DMS53 treated with DMSO at 0.1 percent for 48 hours (cell line): ENCODE measurements around the gene MXD4.

Source experiments
- DNase-seq: peaks from one replicate; lab custom pipeline; 2025; ENCODE audit not compliant: unreplicated experiment; lab: John Stamatoyannopoulos, UW

The MXD4 gene

GRCh38 chr4:2264481-2265041, 2.7 kb upstream of the MXD4 start:
- peak; percentile 65 for DNase-seq

GRCh38 chr4:2263926-2264321, 2.0 kb upstream of the MXD4 start:
- peak; percentile 90 for DNase-seq

- no peak for DNase-seq
Observed at GRCh38 chr4:2262944-2263250, 988 bp upstream of the MXD4 start.

DNA sequence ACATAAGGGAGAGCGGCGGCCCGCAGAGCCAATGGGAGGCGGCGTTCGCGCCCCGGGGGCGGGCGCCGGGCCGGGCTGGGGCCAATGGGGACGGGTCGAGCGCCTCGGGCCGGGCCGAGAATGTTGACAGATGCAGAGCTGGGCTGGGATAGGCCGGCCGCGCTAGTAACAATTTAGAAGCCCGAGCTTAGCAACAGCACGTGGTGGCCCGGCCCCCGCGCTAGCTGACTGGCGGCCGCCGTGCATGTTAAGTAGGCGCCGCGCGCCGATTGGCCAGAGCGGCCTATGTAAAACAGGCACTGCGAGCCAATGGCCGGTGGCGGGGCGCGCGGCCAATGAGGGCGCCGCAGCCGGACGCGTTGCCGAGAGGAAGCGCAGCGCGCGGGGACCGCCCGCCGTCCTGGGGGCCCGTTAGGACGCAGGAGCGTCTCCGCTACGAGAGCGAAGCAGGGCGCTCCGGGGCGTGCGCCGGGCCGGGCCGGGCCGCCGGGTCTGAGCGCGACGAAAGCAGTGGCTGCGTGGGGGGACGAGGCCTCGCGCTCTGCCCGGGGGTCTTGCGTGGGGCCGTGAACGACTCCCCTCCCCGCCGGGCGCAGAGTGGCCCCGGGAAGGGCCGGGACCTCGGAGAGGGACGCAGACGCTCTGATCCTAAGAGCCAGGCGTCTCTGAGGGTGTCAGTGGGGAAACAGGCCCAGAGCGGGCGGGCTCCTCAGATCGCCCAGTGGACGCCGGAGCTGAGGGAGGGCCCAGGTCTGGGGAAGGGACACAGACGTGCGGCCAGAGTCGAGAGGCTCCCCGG, 435 bp upstream of the MXD4 start:
- peak; percentile 100 for DNase-seq

GRCh38 chr4:2261110-2261852, 628 bp downstream of the MXD4 start:
- peak; percentile 18 for DNase-seq

DNA sequence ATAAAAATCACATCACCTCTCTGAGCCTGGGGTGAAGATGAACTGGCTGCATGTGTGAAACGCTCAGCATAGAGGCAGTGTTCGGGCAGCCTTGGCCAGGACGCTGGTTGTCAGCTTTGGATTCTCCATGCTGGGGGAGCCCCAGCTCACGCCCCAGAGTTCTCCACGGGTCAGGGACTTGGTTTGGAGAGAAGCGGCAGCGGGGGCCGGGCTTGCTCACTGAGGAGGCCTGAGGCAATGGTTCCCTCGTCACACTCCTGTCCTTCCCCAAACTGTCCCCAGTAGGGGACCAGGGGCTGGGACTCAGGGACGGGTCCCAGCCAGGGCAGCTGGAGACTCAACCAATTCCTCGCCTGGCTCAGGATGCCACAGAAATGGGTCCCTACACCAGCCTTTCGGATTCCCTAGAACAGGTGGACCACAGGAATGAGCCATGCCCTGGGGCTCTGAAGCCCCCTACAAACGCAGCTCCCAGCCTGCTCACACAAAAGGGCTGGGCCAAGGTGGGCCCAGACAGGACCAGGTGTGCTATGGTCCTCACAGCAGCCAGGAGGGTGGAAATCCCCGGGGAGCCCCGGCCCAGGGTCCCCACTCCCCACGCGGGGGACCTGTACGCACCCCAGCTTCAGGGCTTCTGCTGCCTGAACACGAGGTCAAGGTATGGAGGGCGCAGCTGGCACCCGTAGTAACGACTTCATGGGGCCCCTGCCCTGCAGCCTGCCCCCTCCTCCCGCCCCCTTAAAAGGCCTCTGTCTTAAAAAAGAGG, 1.4 kb downstream of the MXD4 start:
- no peak for DNase-seq

- DNase-seq = no peak
Observed at GRCh38 chr4:2259541-2260343, 2.2 kb downstream of the MXD4 start.

DNA sequence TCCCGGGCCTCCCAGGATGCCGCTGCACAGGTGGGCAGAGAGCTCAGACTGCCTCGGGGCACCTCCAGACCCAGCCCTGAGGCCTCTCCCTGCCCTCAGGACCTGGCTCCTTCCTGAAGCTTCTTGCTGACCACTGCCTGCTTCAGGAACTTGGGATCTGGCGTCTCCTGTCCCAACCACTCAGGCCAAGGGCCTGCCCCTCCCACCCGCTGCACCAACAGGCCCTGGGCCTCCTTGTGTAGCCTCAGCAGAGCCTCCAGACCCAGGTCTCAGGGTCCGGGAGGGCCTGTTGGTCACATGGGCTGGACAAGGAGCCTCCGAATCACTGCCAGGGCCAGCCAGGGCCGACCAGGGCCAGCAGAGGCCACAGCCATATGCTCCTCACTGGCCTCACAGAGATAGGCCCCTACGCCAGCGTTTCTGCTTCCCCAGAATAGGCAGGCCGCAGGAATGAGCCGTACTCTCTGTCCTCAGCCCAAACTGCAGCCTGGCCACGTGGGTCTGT, 2.8 kb downstream of the MXD4 start:
- no peak for DNase-seq

DNA sequence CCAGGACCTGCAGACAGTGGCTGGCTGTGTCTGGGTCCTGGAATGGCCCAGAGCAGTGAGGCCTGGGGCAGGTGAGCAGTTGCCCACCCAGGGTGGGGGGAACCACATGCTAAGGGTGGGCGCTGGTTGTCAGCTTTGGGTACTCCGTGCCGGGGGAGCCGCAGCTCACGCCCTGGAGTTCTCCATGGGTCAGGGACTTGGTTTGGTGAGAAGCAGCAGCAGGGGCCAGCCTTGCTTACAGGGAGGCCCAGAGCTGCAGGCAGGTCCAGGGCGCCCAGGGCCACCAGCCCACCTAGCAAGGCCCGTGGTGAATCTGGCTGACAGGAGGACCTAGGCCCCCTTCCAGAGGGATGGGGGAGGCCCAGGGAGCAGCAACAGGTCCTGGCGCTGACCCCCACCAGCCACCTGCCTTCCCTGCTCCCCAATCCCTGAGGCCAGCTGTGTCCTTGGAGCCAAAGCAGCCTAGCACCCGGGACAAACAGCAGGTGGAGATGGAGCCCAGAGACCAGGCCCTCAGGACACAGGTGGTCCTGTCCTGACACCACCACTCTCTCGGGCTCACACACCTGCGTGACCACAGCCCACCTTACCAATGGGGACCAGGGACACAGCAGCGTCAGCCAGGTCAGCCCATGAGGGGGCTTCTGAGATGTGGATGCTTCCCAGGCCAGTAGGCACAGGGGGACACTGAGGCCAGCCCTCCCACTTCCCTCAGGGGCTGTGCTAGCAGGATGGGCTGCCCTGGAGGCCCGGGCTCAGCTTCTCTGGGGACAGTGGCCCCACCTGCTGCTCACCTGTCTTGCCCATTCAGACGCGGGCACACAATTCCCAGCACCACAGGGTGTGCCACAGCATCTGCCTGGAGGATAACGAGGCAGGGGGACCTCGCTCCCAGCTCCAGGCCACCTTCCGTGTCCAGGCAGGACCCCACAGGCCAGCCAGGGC, 3.5 kb downstream of the MXD4 start:
- DNase-seq = no peak

DNA sequence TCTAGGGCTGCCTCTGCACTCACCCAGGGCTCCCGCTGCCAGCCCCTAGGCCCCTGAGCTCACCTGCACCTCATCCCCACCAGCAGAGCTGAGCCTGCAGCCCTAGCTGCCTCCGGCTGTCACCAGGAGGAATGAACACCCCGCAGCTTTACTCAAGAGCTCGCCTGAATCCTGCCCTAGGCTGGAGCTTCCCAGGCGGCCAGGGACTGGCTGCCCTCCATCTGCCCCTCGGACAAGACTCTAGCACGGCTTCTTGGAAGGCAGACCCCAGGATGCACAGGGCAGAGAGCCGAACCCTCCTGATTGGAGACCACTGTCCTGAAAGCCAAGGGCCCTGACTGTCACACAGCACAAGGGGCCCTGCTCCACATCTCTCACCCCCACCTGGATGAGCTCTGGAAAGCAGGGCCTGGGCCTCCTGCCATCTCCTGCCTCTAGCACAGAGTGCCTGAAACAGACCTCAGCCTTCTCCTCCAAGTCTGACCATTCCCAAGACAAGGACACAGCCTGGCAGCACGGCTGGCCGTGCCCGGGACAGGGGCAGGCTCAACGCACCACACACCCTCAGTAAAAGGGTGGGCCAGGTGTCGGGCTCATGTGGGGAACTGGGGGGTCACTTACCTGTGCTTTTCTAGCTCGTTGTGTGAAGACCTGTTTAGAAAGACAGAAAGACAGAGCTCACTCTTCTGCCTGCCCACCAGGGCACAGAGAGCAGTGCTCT, 4.4 kb downstream of the MXD4 start:
- DNase-seq = no peak

- no peak for DNase-seq
Observed at GRCh38 chr4:2256781-2257191, 5.1 kb downstream of the MXD4 start.

GRCh38 chr4:2256156-2256731, 5.7 kb downstream of the MXD4 start:
- DNase-seq = no peak

DNA sequence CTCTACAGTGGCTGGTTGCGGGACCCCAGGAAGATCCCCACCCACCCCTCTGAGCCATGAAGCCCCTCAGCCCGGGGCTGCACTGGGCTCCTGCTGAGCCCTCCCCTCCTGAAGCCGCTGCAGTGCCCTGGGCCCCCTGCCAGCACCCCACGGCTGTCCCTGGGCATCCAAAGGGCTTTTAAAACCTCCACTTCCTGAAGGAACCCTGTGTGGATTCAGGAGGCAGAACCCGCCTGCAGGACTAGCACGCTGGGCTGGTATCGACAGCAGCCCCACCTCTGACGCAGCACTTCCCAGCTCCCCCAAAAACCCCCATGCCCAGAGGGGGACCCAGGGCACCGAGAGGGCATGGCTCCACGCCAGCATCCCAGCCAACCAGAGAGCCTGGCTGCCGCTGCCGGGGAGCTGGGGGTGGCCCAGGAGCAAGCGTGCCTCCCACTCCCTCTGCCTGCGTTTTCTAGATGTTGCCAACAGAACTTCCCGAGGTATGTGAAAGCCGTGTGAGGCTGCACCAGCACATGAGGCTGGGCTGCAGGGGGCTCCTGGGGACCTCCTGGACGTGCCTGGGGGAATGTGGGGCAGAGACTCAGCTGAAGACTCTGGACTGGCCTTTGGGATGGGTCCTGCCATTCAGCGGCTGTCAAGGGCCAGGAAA, 6.3 kb downstream of the MXD4 start:
- no peak for DNase-seq

DNA sequence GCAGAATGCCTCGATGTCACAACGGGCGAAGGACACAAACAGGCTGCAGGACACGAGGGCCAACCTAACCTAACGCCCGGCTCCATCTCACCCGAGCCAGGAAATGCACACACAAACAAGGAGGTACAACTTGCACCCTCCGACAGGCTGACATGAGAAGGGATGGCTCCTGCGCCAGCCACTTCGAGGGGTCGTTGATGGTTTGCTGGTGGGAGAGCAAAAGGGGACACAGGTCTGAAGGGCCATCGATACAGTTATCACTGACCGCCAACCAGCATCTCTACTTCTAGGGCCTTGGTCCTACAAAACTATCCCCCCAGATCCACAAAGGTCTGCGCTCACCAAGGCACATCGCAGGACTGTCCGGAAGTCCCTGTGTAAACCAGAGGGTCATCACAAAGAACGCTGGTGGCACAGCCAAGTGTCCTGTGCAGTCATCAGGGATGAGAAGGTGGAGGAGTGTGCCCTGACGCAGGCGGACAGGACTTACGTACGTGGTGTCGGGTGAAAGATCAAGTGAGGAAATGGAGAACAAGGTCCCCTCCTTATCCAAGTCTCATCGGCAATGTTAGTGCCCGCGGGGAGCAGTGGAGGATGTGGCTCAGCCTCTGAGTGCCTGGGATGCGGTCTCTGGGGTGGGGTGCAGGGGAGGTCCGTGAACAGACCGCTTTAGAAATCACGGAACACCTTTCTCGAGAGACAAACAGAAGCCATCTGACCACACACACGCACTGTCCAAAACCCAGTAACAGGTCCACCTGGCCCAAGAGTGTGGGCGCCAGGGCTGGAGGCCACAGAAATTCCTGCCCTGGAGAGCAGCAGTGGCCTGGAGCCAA, 7.0 kb downstream of the MXD4 start:
- no peak for DNase-seq

DNA sequence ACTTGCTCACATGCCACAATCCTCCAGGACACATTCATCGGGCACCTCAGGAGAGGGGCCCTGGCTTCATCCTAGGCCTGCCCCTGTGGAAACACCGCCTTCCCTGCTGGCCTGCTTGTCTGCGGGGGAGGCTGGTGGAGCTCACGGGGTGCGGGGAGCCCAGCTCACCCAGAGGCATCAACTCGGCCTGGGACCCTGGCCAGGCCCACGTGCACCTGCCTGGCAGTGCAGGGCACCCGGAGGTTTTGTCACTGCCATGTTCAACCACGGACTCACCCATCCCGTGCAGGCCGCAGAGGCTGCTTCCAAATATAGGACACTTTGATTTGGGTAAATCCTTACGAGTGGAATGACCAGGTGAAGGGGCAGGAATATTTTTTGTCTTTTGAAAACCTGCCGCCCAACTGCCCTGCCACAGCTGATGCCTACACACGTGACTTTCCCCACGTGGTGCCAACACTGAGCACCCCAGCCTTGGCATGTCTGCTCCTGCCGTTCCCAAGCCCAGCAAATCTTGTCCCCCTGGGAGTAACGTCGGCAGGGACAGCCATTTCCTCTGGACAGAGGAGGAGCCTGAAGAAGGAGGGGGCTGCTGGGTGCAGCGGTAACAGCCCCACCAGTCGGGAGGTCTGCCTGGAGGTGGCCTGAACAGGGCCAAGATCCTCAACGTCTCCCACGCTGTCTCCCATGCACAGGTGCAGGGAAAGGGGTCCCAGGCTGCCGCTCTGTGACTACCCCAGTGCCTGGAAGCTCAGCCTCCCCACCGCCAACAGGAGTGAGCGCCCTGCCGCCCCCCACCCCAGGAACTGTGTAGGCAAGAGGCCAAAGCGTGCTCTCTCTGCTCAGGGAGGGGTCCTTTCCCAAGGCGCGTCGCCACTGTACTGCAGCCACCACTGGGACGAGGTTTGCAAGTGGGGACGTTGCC, 8.5 kb downstream of the MXD4 start:
- DNase-seq = no peak

DNA sequence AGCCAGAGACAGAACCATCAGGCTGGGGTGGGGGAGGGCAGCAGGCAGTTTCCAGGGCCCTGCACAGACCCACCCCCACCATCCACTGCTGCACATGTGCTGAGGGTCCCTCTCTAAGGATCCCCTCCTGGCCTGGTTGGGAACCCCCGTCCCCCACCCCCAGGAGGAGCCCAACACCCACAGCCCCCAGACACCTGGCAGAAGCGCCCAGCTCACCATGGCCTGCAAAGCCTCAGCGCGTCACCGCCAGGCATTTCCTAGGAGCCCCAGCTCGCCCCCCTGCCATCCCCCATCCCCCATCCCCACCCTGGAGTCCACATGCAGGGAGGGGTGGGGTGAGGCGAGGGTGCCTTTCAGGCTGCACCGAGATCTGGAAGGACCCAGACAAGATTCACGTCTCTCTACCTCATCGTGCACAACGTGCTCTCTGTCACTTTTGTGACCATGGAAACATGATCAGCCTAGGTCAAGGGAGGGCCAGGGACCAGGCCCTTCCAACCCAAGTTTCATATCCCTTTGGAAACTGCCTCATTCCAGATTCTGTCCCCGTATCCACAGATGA, 9.3 kb downstream of the MXD4 start:
- DNase-seq = no peak
